GM19099 (cell line): ENCODE measurements around the gene ATP8B4.

Source experiments
- POLR2A ChIP-seq: IDR thresholded peaks from 3 replicates; pipeline ENCODE4 v1.6.1; 2011; ENCODE audit warnings: low read depth; ENCODE audit not compliant: insufficient read length; ENCODE audit errors: extremely low read depth

The ATP8B4 gene

GRCh38 chr15:50059203-50059772 lies 59.7 kb downstream of the ATP8B4 start:
- TF ChIP-seq POLR2A = no peak

GRCh38 chr15:50057905-50058639 lies 61.0 kb downstream of the ATP8B4 start:
- no peak for TF ChIP-seq POLR2A

GRCh38 chr15:50057196-50057595 lies 61.8 kb downstream of the ATP8B4 start:
- TF ChIP-seq POLR2A = no peak

- TF ChIP-seq POLR2A = no peak
These were observed 63.3 kb downstream of the ATP8B4 start for GRCh38 chr15:50055750-50056157.

- no peak for TF ChIP-seq POLR2A
These were observed 63.7 kb downstream of the ATP8B4 start for GRCh38 chr15:50055332-50055731.

GRCh38 chr15:50053055-50053856 lies 65.8 kb downstream of the ATP8B4 start:
- TF ChIP-seq POLR2A = no peak

GRCh38 chr15:50051811-50052419 lies 67.1 kb downstream of the ATP8B4 start:
- TF ChIP-seq POLR2A = no peak

GRCh38 chr15:50050986-50051743 lies 67.9 kb downstream of the ATP8B4 start:
- no peak for TF ChIP-seq POLR2A

- no peak for TF ChIP-seq POLR2A
These were observed 69.2 kb downstream of the ATP8B4 start for GRCh38 chr15:50049871-50050270.

GRCh38 chr15:50046867-50047266 lies 72.2 kb downstream of the ATP8B4 start:
- TF ChIP-seq POLR2A = no peak

- no peak for TF ChIP-seq POLR2A
These were observed 72.9 kb downstream of the ATP8B4 start for GRCh38 chr15:50046159-50046558.

- no peak for TF ChIP-seq POLR2A
These were observed 74.1 kb downstream of the ATP8B4 start for GRCh38 chr15:50044904-50045303.

GRCh38 chr15:50044406-50044805 lies 74.6 kb downstream of the ATP8B4 start:
- TF ChIP-seq POLR2A = no peak

GRCh38 chr15:50042775-50043174 lies 76.3 kb downstream of the ATP8B4 start:
- TF ChIP-seq POLR2A = no peak

- TF ChIP-seq POLR2A = no peak
These were observed 88.6 kb downstream of the ATP8B4 start for GRCh38 chr15:50030456-50030855.
